PC-9 (cell line): Measurements from ENCODE around the gene ITPKC.

Experiments used
- EZH2 ChIP-seq: fragments of 200-600 bp; sonication (generic); IDR thresholded peaks from 2 replicates; pipeline ENCODE4 v1.8.0; 2017; ENCODE audit warnings: antibody characterized with exemption, low read depth
- TF ChIP-seq, protein P1 (sequence below): fragments of 200-600 bp; sonication (generic); conservative IDR thresholded peaks from 2 replicates; pipeline ENCODE4 v1.6.1; 2017; ENCODE audit warnings: mixed run types, antibody characterized with exemption, mild to moderate bottlenecking, moderate library complexity

DNA sequence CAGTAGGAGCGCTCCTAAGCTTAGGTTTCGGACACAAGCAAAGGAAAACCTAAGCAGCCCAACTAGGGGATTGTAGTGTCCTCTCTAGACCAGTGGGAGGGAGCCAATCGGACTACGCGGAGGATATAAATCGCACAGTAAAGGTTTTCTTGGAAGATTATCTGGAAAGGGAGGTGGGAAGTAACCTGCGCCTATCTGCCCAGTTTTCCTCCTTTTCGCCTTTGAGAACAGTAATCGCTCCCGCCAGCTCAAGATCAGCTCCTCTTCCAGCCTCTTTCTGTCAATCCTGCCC, 60.7 kb downstream of the ITPKC start:
- TF ChIP-seq, protein P1, sequence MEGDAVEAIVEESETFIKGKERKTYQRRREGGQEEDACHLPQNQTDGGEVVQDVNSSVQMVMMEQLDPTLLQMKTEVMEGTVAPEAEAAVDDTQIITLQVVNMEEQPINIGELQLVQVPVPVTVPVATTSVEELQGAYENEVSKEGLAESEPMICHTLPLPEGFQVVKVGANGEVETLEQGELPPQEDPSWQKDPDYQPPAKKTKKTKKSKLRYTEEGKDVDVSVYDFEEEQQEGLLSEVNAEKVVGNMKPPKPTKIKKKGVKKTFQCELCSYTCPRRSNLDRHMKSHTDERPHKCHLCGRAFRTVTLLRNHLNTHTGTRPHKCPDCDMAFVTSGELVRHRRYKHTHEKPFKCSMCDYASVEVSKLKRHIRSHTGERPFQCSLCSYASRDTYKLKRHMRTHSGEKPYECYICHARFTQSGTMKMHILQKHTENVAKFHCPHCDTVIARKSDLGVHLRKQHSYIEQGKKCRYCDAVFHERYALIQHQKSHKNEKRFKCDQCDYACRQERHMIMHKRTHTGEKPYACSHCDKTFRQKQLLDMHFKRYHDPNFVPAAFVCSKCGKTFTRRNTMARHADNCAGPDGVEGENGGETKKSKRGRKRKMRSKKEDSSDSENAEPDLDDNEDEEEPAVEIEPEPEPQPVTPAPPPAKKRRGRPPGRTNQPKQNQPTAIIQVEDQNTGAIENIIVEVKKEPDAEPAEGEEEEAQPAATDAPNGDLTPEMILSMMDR = no peak; the same call in 1 of the 2 replicates
- no peak for TF ChIP-seq EZH2
